HG03066 (cell line): ENCODE data around the gene PHLDA1.

ENCODE experiments used
- ATAC-seq: cut with Tn5 transposase; IDR thresholded peaks from one replicate; pipeline ENCODE4 v1.9.1; 2021; ENCODE audit warnings: low read depth; ENCODE audit not compliant: unreplicated experiment

Gene PHLDA1

GRCh38 chr12:76031414-76032042 lies at the start of gene PHLDA1:
PHLDA1 (minus strand) TSS chr12:76031776.
- peak; percentile 76 for ATAC-seq

DNA sequence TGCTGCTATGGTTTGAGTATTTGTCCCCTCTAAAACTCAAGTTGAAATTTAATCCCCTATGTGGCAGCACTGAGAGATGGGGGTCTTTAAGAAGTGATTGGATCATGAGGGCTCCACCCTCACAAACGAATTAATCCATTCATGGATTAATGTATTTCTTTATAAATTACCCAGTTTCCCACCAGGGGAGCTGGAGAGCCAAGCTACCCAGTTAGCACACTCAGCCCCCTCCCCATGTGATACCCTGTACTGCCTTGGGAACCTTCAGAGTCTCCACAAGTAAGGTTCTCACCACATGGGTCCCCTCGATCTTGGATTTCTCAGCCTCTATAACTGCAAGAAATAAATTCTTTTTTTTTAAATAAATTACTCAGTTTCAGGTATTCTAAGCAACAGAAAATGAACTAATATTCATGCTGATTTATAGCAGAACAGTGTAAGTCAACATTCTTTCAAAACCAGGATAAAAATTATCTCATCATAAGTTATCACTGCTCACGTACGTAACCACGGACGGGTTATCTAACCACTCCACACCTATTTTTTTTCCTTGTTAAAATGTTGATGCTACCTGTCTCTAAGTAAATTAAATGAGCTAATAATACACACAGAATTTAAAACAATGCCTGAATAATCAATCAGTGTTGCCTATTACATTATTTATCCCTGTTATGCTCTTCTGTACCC lies 49.3 kb upstream of the PHLDA1 start:
- no peak for ATAC-seq

DNA sequence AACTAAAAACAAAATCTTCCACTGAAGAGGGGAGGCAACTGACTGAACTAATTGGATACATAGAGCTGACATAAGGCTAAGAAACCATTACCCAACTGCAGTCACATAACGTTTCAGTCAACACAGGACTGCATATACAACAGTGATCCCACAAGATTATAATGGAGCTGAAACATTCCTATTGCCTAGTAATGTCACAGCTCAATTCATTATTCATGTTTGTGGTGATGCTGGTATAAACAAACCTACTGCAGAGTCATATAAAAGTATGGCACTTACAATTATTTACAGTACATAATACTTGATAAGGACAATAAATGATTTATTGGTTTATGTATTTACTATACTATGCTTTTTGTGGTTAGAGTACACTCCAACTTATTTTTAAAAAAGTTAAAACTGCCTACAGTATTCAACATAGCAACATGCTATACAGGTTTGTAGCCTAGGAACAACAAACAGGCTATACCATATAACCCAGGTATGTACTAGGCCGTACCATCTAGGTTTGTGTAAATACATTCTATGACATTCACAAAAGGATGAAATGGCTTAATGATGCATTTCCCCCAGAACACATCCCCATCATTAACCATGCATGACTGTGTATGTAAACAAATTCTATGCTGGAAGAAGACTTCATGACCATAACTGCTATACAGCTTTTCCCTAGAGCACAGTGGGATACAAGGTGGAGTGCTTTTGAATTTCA lies 48.6 kb upstream of the PHLDA1 start:
- no peak for ATAC-seq

- no peak for ATAC-seq
These were observed 47.2 kb upstream of the PHLDA1 start for GRCh38 chr12:76078748-76079147.

- ATAC-seq: no peak
These were observed 43.9 kb upstream of the PHLDA1 start for GRCh38 chr12:76075448-76075847.

DNA sequence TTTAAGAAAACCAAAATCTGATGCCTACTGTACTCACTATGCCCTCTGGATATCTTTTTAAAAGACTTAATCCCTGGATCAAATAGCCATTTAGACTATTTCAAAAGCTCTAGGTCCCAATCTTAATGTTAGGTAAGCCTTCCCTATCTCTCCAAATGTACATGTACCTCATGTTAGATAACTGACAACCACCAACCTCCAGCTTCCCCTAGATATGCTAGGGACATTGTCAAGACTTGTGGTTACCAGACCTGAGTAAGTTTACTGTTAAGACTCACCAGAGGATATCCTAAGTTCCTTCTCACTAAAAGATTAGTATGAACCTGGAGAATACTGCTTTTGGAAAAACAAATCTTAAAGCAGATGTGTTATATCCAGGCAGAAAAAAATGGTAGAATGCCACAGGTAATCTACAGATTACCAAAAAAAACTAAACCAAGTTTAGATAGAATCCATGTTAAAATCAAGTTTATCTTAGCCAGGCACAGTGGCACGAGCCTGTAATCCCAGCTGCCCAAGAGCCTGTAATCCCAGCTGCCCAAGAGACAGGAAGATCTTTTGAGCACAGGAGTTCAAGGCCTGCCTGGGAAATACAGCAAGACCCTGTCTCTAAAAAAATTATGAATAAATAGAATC lies 43.2 kb upstream of the PHLDA1 start:
- no peak for ATAC-seq

- ATAC-seq: no peak
These were observed 42.0 kb upstream of the PHLDA1 start for GRCh38 chr12:76073561-76073960.

DNA sequence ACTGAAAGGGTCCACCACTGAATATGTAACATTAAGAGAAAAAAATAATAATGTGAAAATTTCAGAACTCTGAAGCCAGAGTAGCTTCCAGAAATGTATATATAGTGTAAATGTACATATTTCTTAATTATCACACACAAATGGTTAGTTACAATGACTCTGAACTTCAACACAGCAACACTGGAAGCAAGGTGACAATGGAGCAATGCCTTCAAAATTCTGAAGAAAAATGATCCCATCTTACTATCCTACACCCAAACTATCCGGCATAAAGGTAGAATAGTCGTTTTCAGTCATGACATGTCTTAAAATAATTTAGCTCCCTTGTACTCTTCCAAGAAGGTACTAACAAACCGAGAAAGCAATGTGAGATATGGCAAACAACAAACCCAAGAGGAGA lies 41.0 kb upstream of the PHLDA1 start:
- ATAC-seq: no peak

- no peak for ATAC-seq
These were observed 37.8 kb upstream of the PHLDA1 start for GRCh38 chr12:76069339-76069738.

- ATAC-seq: no peak
These were observed 34.3 kb upstream of the PHLDA1 start for GRCh38 chr12:76065917-76066316.

- no peak for ATAC-seq
These were observed 33.3 kb upstream of the PHLDA1 start for GRCh38 chr12:76064904-76065303.

DNA sequence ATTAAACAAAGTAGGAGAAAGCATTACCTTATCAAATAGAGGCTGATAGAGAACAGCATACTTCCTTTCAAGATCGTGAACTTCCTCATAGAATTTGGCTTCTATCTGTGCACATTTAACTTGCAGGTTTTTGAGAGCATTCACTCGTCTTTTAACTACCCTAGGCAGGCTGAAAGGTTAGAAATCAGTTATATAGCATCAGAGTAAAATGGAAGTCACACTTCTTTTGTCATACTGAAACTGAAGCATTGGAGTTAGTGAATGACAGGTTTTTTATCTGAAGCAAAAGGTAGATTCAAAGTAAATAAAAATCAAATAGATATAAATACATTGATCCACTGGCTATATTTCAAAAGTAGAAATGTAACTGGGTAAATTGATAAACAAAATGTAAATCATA lies 28.5 kb upstream of the PHLDA1 start:
- ATAC-seq: no peak

GRCh38 chr12:76057326-76057725 lies 25.8 kb upstream of the PHLDA1 start:
- ATAC-seq: no peak

DNA sequence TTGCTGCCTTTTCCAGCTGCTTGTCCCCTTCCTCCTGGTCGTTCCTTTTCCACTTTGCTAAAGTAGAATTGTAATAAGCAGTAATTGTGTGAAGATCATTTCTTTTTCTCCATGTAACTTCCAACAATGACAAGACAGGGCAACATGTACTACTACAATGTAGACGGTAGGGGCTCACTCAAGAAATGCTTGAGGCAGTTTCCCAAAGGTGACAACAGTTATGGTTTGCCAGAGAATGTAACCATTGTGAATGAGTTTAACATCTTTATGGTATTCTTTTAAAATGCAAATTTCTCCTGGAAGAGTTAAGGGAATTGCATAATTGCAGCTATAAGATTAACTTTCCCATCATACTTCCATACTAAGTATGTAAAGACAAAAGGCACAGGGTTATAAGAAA lies 23.8 kb upstream of the PHLDA1 start:
- no peak for ATAC-seq

DNA sequence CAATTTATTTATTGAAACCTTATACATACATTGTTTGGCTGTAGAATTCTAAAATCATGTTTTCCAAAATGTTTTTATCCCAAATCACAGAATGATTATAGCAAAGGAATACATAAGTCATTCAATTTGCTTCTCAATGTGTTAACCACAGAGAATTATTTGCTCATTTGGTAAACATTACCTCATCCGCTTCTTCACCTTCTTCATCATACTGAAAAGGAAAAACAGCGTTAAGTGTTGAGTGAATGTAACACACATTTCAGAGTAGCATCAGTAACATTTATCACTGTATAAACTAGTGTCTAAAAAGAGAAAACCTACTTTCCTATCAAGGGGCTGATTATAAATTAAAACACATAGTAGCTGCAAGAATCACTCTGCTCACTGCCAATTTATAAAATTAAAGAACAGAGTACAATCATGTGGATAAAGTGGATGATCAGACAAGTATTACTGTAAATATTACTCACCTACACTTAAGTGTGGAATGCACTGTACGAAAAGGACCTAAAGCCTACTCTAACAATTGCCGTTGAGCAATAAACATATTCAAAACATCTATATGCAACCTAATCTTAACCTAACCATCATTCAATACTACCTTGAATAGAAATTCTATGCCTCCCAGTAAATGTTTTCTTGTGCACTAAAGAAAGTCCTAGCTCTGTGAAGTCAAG lies 18.1 kb upstream of the PHLDA1 start:
- ATAC-seq: no peak

DNA sequence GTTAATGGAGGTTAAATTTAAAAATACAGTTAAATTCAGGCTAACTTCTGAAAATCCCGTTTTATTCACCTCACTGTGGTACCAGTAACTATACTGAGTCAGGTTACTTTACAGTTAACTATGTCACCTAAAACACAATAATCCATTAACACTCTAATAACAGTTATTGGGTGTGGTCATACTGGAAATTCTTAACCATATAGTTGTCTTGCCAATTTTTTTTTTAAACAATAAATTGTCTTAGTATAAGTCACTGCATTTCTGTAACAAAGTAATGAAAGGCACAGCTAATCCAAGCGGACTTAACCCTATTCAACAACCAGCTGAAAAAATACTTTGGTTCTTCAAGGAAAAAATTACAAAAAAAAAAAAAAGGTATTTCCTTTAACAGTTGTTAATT lies 16.2 kb upstream of the PHLDA1 start:
- ATAC-seq: no peak

- no peak for ATAC-seq
These were observed 15.5 kb upstream of the PHLDA1 start for GRCh38 chr12:76047060-76047459.

DNA sequence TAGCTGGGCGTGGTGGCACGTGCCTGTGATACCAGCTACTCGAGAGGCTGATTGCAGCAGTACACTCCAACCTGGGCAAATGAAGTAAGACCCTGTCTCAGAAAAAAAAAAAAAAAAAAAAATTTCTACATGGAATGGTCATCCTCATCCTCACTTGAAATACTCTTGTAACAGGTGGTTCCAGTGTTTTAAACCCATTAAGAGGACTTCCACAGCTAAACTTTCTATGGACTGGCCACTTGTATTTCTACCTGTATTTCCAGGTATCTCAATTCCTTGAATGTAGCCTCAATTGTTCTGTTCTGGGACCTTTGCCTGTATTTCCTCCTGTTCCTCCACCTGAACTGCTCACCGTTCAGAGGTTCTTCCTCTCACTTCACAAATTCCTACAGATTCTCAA lies 11.8 kb upstream of the PHLDA1 start:
- no peak for ATAC-seq

GRCh38 chr12:76042147-76042546 lies 10.6 kb upstream of the PHLDA1 start:
- no peak for ATAC-seq

- ATAC-seq: no peak
These were observed 9.8 kb upstream of the PHLDA1 start for GRCh38 chr12:76041406-76041805.

DNA sequence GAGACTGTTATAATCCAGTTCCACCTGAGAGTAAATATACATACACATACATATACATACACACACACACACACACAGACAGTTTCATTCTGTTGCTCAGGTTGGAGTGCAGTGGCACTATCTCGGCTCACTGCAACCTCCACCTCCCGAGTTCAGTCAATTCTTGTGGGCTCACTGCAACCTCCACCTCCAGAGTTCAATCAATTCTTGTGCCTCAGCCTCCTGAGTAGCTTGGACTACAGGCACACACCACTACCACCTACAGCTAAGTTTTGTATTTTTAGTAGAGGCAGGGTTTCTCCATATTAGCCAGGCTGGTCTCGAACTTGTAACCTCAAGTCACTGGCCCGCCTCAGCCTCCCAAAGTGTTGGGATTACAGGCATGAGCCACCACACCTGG lies 8.9 kb upstream of the PHLDA1 start:
- ATAC-seq: no peak
